GM19351 (cell line): ENCODE results near the gene LGI4.

Experiments
- ATAC-seq: cut with Tn5 transposase; IDR thresholded peaks from one replicate; pipeline ENCODE4 v1.9.1; 2021; ENCODE audit warnings: mild to moderate bottlenecking, moderate library complexity; ENCODE audit not compliant: unreplicated experiment

Gene LGI4

DNA sequence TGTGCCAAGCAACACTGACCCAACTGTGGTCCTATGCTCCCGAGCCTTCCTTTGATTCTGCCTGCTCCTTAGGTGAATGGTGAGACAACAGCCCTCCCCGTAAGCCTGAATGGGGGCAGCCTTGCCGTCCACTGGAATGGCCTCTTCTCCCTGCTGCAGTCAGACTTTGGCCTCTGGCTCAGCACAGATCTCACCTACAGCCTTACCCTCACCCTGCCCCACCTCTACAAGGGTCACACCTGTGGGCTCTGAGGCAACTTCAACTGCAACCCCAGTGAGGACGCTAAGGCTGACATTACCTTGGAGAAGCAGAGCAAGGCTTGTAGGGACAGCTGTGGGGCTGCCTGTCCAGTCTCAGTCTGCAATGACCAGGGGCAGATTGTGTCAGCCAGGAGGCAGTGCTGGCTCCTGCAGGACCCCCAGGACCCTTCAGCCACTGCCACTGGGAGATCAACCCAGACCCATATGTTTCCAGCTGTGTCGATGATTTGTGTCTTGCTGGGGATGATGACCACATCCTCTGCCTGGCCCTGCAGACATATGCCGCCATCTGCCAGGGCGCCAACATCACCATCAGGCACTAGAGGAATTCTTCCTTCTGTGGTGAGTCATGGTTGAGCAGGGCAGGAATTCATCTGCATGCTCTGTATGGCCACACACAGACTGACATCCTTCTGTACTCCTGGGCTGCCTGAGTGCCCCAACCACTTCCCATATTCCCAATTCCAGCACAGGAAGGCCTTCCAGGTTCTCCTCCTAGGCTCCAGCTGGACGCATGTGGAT is 46.5 kb downstream of the LGI4 start:
- ATAC-seq: no peak

DNA sequence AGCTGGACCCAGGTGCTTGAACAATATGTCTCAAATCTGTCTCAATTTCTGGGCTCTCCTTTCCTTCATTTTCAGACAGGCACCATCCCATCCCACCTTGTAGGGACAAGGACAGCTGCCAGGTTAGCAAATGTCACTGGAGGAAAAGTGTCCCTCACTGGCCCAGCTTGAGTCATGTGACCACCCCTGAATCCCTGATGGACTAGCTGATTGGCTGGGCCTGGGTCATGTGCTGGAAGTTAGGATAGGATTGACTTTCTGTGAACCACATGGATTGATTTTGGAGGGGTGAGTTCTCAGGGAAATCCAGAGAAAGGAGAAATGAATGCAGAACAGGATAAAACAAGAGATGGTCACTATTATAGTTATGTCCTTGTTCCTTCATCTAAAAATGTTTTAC is 47.5 kb downstream of the LGI4 start:
- ATAC-seq: no peak

DNA sequence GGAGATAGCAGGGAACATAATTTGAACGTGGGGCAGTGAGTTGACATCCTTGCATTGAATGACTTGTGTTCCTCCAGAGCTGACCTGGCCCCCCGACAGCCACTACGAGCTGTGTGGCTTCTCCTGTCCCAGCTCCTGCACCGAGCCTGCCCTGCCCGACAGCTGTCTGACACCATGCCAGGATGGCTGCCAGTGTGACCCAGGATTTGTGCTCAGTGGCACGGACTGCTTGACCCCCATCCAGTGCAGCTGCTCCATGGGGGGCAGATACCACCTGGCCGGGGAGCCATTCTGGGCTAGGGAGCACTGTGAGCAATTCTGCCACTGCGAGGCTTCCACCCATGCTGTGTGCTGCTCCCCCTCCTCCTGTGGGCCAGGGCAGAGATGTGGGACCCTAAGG is 48.4 kb downstream of the LGI4 start:
- ATAC-seq: no peak

DNA sequence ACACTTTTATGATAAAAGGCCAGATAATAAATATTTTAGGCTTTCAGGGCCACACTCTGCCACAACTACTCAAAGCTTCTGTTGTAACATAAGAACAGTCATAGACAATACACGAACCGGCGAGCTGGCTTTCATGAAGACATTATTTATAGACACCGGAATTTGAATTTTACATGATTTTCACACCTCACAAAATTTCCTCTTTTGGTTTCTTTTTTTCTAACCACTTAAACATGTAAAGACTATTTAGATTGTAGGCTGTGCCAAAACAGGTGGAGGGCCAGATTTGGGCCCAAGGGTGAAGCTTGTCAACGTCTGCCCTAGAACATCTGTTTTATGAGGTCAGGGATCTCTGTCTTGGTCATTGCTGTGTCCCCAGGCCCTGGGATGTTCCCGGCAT is 48.9 kb downstream of the LGI4 start:
- ATAC-seq: peak; percentile 62

GRCh38 chr19:35084509-35084762 is 50.4 kb downstream of the LGI4 start:
- ATAC-seq: no peak

DNA sequence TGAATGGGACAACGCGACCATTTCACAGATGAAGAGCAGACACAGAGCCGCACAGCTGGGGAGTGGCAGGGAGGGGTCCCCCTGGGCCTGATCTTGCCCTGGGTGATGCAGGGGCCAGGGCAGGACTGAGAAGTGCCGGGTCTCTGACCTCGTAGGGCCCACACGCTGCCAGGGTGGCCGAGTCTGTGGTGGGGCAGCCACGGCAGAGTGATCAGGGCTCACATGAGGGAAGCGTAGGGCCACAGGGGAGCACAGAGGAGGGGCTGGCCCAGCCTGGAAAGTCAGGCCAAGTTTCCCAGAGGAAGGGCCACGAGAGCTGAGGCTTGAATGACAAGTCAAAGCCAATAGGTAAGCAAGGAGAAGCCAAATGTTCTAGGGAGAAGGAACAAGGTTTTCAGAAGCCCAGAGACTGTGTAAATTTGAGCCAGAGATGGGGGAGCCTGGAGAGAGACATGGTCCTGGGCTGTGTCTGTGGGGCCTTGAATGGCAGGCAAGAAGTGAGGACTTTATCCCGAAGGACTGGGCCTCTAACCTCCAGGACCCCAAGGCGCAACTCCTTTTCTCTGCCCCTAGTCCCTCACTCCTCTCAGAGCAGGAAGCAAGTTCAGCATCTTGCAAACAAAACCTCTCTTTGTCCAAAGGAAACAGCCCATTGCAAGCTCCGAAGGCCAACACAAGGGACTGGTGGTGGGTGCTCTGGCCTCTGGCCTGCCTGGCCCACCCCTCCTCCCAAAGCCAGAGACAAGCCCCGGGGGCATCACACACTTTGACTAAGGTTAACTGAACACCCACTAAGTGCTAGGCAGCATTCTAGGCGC is 51.0 kb downstream of the LGI4 start:
- no peak for ATAC-seq

DNA sequence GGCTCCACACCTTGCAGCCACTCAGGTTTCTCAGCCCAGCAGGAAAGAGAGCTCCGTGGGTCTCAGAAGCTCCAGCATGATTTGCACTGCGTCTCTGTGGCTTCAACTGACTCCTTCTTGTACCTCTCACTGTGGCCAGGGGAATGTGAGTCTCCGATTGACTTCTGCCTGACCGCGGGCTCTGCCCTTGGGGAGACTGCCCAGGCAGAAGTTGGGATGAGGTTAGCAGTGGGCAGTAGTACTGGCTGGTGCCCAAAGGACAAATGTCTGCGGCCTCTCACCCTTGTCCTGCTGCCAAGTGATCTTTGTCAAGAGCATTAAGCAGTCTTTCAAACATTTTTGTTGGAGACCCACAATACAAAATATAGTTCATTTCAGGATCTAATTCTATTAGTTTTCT is 53.7 kb downstream of the LGI4 start:
- ATAC-seq: no peak

- no peak for ATAC-seq
Observed at GRCh38 chr19:35080613-35081170, 54.2 kb downstream of the LGI4 start.

- no peak for ATAC-seq
Observed at GRCh38 chr19:35079826-35080225, 55.0 kb downstream of the LGI4 start.

GRCh38 chr19:35077411-35078223 is 57.2 kb downstream of the LGI4 start:
- no peak for ATAC-seq

GRCh38 chr19:35076657-35077056 is 58.2 kb downstream of the LGI4 start:
- ATAC-seq: no peak

GRCh38 chr19:35076026-35076370 is 58.9 kb downstream of the LGI4 start:
- no peak for ATAC-seq

GRCh38 chr19:35075202-35076025 is 59.4 kb downstream of the LGI4 start:
- no peak for ATAC-seq
